NCI-H526 (cell line): Measurements from ENCODE around the gene STRN4.

Experiments used
- DNase-seq, 2 experiments: peaks; one replicate each; lab custom pipeline; 2025; lab: John Stamatoyannopoulos, UW

The STRN4 gene

GRCh38 chr19:46725859-46726393 is 20.3 kb downstream of the STRN4 start:
- no peak for DNase-seq

- no peak for DNase-seq
Measured at GRCh38 chr19:46725036-46725820, 21.0 kb downstream of the STRN4 start.

- no peak for DNase-seq
Measured at GRCh38 chr19:46724468-46724867, 21.8 kb downstream of the STRN4 start.

- no peak for DNase-seq
Measured at GRCh38 chr19:46723471-46723870, 22.8 kb downstream of the STRN4 start.

GRCh38 chr19:46723023-46723461 is 23.2 kb downstream of the STRN4 start:
- DNase-seq, result no peak

- DNase-seq, result no peak
Measured at GRCh38 chr19:46722421-46723022, 23.7 kb downstream of the STRN4 start.

GRCh38 chr19:46722004-46722380 is 24.3 kb downstream of the STRN4 start:
- no peak for DNase-seq

- DNase-seq, result no peak
Measured at GRCh38 chr19:46721269-46722003, 24.8 kb downstream of the STRN4 start.

- DNase-seq, result no peak
Measured at GRCh38 chr19:46720503-46721239, 25.6 kb downstream of the STRN4 start.

GRCh38 chr19:46719629-46720502 is 26.4 kb downstream of the STRN4 start:
- DNase-seq, result no peak

GRCh38 chr19:46718934-46719622 is 27.2 kb downstream of the STRN4 start:
- DNase-seq, result no peak

GRCh38 chr19:46718157-46718933 is 27.9 kb downstream of the STRN4 start:
- DNase-seq, result peak in 1 of 2 experiments; percentile 47

- peak in 1 of 2 experiments; percentile 35 for DNase-seq
Measured at GRCh38 chr19:46717716-46718143, 28.5 kb downstream of the STRN4 start.

GRCh38 chr19:46717034-46717715 is 29.1 kb downstream of the STRN4 start, which contains the start of gene PRKD2:
PRKD2 (minus strand) TSS chr19:46717114; CDS start chr19:46716370, 744 bp downstream.
- DNase-seq, result peak in 1 of 2 experiments; percentile 88

- peak in 1 of 2 experiments; percentile 45 for DNase-seq
Measured at GRCh38 chr19:46716672-46717033, 29.6 kb downstream of the STRN4 start.

GRCh38 chr19:46715975-46716671 is 30.1 kb downstream of the STRN4 start:
- peak in 1 of 2 experiments; percentile 57 for DNase-seq

- DNase-seq, result no peak
Measured at GRCh38 chr19:46715620-46715974, 30.7 kb downstream of the STRN4 start.

GRCh38 chr19:46714444-46715106 is 31.7 kb downstream of the STRN4 start:
- DNase-seq, result peak in 1 of 2 experiments; percentile 69
